GF-D8 (cell line): ENCODE results near the gene TTLL8.

Source experiments
- DNase-seq: peaks from one replicate; lab custom pipeline; 2025; lab: John Stamatoyannopoulos, UW

TTLL8 gene

DNA sequence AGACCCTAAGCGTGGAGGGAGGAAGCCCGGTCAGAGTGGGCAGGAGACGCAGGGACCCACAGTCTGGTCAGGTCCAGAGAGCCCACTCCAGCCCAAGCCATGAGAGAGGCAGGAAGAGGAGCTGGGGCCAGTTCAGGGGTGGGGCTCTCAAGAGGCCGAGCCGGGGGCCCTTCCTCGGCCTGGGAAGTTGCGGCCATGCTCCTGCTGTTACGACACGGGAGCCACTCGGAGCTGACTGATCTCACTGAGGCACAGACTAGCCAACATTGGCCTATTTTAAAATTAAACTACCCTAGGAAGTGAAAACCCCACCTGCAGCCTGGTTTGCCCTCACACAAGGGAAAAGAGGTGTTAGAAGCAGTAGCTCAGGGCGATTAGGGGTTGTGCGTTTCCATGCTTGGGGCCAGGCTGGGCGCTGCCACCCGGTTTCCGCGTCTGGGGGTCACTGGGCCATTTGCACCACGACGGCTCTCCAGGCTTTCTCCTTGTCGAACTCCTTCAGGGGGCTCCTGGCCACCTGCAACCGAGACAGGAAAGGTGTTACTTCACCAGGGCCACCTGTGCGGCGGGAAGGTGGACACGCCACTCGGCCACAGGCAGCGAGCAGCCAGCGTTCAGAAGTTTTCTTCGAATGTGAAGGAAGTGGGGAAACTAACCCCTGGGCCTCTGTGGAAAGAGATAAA is 3.2 kb upstream of the TTLL8 start:
- no peak for DNase-seq

GRCh38 chr22:50060441-50061140 is 2.5 kb upstream of the TTLL8 start:
- no peak for DNase-seq

GRCh38 chr22:50059881-50060262 is 1.8 kb upstream of the TTLL8 start:
- no peak for DNase-seq

DNA sequence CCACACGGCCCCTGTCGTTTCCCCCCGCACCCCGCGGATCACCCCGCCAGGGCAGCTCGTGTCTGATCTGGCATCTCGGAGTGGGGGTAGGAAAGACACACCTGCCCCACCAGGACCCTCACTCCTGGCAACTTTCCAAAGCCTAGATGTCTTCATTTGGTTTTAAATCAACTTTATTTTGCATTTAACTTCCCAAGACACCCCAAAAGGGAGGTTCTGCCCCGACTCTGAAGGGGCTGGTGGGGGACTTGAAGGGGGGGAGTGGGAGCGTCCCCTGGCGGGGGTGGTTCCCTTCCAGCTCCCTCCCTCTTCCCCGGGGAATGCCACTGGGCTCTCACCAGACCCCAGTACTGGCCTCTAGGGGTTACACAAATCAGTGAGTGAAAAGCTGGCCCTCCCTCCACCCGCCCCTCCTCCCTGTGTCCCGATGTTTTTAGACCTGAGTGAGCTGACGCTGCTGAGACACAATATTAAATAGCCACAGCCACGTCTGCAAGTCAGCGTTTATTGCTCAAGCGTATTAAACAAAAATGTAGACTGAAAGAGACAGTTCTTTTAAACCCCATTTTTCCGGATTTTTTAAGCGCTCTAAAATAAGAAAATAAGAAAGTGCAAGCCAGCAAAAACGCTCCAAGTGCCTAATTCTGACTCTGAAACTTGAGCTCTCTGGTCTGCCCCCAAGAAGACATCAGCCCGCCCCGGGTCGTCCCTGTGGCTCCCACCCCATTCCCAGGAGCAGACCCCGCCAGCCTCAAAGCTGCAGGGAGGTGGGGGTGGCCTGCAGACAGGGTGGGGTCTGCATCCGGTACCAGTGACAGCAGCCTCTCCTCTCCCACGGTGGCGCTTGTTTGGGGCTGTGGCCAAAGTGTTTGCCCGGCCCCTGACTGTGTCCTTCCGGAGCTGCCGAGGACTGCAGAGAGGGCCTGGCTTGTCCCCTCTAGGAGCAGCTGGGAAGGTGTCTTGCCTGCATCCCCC is 1.1 kb upstream of the TTLL8 start:
- no peak for DNase-seq

DNA sequence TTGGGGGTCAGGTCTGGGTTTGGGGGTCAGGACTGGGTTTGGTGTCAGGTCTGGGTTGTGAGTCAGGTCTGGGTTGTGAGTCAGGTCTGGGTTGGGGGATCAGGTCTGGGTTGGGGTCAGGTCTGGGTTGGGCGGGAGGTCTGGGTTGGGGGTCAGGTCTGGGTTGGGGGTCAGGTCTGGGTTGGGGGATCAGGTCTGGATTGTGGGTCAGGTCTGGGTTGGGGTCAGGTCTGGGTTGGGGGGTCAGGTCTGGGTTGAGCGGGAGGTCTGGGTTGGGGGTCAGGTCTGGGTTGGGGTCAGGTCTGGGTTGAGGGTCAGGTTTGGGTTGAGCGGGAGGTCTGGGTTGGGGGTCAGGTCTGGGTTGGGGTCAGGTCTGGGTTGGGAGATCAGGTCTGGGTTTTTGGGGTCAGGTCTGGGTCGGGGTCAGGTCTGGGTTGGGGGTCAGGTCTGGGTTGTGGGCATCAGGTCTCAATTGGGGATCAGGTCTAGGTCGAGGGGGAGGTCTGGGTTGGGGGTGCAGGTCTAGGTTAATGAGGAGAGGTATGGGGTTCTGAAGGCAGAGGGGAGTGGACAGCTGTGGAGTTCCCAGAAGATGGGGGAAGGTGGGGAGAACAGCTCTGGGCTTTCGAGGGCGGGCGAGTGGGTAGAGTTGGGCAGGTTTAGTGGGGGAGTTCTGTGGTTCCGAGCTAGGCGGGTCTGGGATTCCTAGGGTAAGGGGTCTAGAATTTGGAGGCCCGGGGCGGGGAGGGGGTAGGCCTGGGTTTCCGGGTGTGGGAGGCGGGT is 629 bp downstream of the TTLL8 start:
- DNase-seq, result no peak

GRCh38 chr22:50056214-50056972 is 1.7 kb downstream of the TTLL8 start:
- DNase-seq, result no peak

GRCh38 chr22:50053861-50054260 is 4.2 kb downstream of the TTLL8 start:
- no peak for DNase-seq

- no peak for DNase-seq
Measured at GRCh38 chr22:50051930-50052329, 6.2 kb downstream of the TTLL8 start.

DNA sequence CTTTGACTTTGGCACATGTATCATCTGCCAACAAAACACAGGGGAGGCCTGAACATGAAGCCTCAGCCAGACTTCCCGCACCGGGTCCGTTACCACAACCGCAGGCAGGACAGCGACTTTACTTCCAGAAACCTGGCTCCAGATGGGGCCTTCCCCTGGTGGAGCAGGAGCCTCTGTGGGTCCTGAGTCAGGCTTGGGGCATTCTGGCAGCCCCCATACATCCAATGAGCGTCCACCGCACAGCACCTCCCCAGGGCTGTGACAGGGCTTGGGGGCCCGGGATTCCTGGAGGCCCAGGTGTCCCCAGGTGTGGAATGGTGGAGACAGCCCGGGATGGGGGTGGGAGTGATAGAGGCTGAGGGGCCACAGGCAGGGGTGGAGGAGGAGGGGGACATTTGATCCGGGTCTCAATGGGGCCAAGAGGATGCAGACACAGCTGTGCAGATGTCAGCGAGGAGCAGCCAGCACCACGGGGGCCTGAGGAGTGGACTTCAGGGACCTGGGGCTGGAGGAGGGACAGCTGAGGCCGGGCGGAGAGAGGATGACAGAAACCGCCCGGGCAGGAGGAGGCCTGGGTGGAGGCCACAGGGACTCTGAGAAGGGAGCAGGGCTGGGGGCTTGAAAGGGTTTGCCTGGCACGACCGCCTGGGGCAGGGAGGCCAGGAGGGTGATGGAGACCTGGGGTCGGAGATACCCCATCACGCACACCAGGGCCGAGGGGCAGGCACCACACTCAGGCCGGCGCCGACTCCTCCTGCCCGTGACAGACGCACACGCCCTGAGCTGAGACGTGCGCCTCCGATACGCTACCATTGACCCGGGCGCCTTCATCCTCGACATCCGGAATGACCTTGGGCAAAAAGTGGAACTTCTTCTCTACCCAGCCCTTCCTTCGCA is 8.6 kb downstream of the TTLL8 start:
- no peak for DNase-seq

- DNase-seq, result no peak
Measured at GRCh38 chr22:50048836-50049235, 9.3 kb downstream of the TTLL8 start.

DNA sequence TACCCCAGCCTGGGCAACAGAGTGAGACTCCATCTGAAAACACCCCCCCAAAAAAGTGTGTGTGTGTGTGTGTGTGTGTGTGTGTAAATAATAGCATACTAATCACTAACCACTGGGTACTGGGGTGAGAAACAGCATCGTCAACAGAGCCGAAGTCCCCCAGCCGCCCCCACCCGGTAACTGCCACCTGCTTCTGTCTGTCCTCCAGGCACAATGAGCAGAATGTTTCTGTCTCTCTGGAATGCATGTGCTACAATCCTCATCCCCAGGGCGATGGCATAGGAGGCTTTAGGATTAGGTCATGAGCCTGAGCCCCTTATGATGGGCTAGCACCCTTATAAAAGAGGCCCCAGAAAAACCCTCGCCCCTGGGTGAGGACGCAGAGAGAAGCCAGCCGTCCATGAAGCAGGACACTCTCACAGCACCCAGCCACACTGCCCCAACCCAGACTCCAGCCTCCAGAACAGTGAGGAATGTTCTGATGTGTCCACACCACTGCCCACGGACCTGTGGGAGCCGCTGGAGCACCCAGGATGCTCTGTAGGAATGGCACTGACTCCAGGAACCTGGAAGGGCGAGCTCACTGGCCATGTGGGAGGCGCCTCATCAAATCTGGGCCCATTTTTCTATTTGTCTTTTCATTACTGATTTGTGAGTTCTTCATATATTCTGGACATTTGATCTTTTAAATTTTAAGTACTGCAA is 9.9 kb downstream of the TTLL8 start:
- no peak for DNase-seq

GRCh38 chr22:50047346-50047745 is 10.8 kb downstream of the TTLL8 start:
- no peak for DNase-seq

DNA sequence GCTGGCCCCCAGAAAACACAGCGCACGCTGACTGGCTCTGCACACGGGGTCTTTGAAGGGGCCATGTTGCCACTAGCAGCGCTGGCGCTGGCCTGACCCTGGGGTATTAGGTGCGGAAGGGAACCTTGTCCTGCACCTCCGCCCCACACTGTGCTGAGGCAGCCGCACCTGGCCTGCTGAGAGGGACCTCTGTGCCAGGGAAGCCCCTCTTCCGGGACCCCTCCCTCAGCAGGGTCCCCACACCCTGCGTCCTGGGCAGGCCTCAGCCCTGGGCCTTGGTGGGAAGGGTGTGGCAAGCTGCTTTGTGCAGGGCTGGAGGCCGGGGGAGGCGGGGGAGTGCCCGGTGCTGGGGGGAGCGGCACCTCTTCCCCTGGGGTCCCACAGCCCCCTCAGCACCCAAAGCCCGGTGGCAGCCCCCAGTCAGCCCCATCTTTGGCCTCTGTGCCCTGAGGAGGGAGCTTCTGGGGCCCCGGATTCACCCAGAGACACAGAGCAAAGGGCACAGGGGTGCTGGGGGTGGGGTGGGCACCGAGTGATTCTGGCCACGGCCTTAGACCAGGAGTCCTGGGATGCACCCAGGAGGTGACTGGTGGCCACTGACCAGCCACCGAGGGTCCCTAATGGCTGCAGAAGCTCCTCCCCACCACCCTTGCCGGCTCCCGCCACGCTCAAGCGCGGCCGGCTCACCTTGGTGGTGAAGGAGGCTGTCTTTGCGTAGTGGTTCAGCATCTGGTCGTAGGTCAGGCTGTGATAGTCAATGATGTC is 11.4 kb downstream of the TTLL8 start:
- DNase-seq, result no peak

DNA sequence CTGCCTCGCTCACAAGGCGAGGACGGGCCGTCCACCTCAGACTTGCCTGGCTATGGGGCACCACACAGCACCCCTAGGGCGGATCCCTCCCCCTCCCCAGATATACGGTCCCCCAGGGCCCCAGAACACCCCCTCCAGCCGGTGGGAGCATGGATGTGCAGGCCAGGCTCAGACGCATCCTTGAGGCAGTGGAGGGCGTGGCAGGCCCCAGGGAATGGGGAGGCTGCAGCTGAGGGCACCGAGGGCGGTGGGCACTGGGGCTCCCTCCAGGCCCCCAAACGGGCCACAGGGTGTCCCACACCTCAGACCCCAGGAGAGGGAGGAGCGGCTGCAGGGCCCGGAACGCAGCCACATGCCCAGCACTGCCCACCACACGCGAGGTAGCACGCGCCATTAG is 12.1 kb downstream of the TTLL8 start:
- DNase-seq, result no peak

- no peak for DNase-seq
Measured at GRCh38 chr22:50045211-50046018, 12.7 kb downstream of the TTLL8 start.

DNA sequence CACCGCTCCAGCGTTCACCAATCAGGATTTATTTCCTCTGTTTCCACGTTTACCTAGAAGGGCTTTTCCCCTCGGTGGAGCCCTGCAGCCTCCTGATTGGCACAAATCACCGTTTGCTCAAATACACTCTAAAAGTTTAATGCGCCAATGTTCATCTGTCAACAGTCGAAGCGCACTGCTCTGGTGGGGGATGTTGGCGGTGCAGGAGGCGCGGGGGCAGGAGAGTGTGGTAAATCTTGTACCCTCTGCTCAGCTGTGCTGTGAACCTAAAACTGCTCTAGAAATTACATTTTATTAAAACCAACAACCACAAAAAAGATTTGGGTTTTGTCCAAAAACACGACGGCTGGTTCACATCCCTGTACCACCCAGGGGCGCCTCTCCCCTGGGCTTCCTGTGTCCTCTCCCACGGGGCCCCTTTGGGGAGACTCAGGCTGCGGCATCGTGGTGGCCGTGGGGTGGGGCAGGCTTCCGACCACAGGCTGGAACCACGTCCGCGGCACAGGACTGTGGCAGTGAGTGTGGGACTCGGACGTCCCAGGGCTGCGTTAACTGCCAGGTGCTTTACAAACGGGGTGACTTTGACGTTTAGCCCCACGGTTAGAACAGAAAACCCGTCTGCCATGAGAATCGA is 13.5 kb downstream of the TTLL8 start:
- DNase-seq, result no peak

GRCh38 chr22:50041361-50042065 is 16.6 kb downstream of the TTLL8 start:
- DNase-seq, result no peak
